B cell (primary cell): ENCODE results near the gene UCN2.

ENCODE experiments used
- EZH2 ChIP-seq: IDR thresholded peaks from 2 replicates; pipeline ENCODE4 v1.6.1; 2012; ENCODE audit warnings: borderline replicate concordance, low read depth, mild to moderate bottlenecking, moderate library complexity, low read length; ENCODE audit not compliant: insufficient read depth, poor library complexity, severe bottlenecking
- TF ChIP-seq, protein P1 (sequence below): fragments of 200-600 bp; IDR thresholded peaks from one replicate; pipeline ENCODE4 v1.8.0; 2022; ENCODE audit warnings: antibody characterized with exemption, mild to moderate bottlenecking

DNA sequence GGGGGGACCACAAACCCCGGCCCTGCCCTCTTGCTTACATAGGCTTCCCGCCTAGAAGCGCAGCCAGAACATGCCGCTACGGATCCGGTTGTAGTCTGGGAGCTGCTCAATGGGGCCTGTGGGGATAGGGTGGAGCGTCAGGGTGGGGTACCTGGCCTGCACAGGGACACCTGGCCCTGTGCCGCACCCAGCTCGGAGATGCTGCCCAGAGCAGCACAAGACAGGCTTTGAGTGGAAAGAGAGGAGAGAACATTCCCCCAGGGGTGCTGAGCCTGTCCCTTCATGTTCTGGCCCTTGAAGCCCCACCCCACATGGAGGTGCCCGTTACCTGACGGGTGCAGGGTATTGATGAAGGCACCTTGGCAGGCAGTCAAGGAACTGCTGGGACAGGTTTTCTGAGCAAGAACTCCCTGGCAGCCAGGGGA, 35.5 kb upstream of the UCN2 start:
- no peak for TF ChIP-seq EZH2
- TF ChIP-seq, protein P1, sequence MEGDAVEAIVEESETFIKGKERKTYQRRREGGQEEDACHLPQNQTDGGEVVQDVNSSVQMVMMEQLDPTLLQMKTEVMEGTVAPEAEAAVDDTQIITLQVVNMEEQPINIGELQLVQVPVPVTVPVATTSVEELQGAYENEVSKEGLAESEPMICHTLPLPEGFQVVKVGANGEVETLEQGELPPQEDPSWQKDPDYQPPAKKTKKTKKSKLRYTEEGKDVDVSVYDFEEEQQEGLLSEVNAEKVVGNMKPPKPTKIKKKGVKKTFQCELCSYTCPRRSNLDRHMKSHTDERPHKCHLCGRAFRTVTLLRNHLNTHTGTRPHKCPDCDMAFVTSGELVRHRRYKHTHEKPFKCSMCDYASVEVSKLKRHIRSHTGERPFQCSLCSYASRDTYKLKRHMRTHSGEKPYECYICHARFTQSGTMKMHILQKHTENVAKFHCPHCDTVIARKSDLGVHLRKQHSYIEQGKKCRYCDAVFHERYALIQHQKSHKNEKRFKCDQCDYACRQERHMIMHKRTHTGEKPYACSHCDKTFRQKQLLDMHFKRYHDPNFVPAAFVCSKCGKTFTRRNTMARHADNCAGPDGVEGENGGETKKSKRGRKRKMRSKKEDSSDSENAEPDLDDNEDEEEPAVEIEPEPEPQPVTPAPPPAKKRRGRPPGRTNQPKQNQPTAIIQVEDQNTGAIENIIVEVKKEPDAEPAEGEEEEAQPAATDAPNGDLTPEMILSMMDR = no peak
